Trophoblast cell (in vitro differentiated cells and primary cell): ENCODE measurements around the gene PADI2.
A peak's percentile ranks its signal among the peaks of the same experiment; 100 is the strongest.

ENCODE experiments used
- DNase-seq, 2 donors: peaks; one replicate each; pipeline ENCODE4 v3.0.0-alpha.2; 2016
- H2AFZ ChIP-seq: 2 replicates; pipeline ENCODE4 v1.6.1; 2013; ENCODE audit warnings: low read length, moderate library complexity, mild to moderate bottlenecking; ENCODE audit not compliant: insufficient read depth, poor library complexity
- H2AK5ac ChIP-seq: 2 replicates; pipeline ENCODE4 v1.6.1; 2013; ENCODE audit warnings: mild to moderate bottlenecking, low read length
- H2BK120ac ChIP-seq: 2 replicates; pipeline ENCODE4 v1.6.1; 2013; ENCODE audit warnings: low read length, mild to moderate bottlenecking, moderate library complexity; ENCODE audit not compliant: insufficient read depth, poor library complexity
- H2BK12ac ChIP-seq: 2 replicates; pipeline ENCODE4 v1.6.1; 2013; ENCODE audit warnings: mild to moderate bottlenecking, low read length, moderate library complexity
- H2BK5ac ChIP-seq: 2 replicates; pipeline ENCODE4 v1.6.1; 2013; ENCODE audit warnings: low read length, low read depth, moderate library complexity, mild to moderate bottlenecking; ENCODE audit not compliant: poor library complexity
- H3K14ac ChIP-seq: 2 replicates; pipeline ENCODE4 v1.6.1; 2013; ENCODE audit warnings: mild to moderate bottlenecking, low read length
- H3K18ac ChIP-seq: 2 replicates; pipeline ENCODE4 v1.6.1; 2013; ENCODE audit warnings: mild to moderate bottlenecking, low read length
- H3K23ac ChIP-seq: 2 replicates; pipeline ENCODE4 v1.6.1; 2013; ENCODE audit warnings: low read length
- H3K27ac ChIP-seq: 2 replicates; pipeline ENCODE4 v1.5.1; 2013; ENCODE audit warnings: low read depth, mild to moderate bottlenecking, inconsistent platforms, low read length, moderate library complexity
- H3K27me3 ChIP-seq: 2 replicates; pipeline ENCODE4 v1.6.1; 2013; ENCODE audit warnings: inconsistent platforms, mild to moderate bottlenecking, low read length, moderate library complexity; ENCODE audit not compliant: insufficient read depth
- H3K36me3 ChIP-seq, 2 experiments: 1 replicate in 1 of 2; 2 replicates in 1 of 2; pipeline ENCODE4 v1.6.1; 2013; ENCODE audit warnings: low read length in 2 of 2, mild to moderate bottlenecking in 2 of 2, moderate library complexity in 1 of 2; ENCODE audit not compliant: insufficient read depth in 2 of 2, control insufficient read depth in 1 of 2
- H3K4ac ChIP-seq: 2 replicates; pipeline ENCODE4 v1.6.1; 2013; ENCODE audit warnings: low read depth, mild to moderate bottlenecking, low read length, moderate library complexity
- H3K4me1 ChIP-seq, 2 experiments: 1 replicate in 1 of 2; 2 replicates in 1 of 2; pipeline ENCODE4 v1.6.1; 2013; ENCODE audit warnings: low read length in 2 of 2, mild to moderate bottlenecking in 2 of 2, moderate library complexity in 1 of 2; ENCODE audit not compliant: insufficient read depth in 2 of 2, control insufficient read depth in 1 of 2
- H3K4me2 ChIP-seq: 2 replicates; pipeline ENCODE4 v1.6.1; 2013; ENCODE audit warnings: inconsistent platforms, mild to moderate bottlenecking, low read length, moderate library complexity
- H3K4me3 ChIP-seq: 2 replicates; pipeline ENCODE4 v1.5.1; 2013; ENCODE audit warnings: mild to moderate bottlenecking, low read depth, low read length, inconsistent platforms
- H3K79me1 ChIP-seq: one replicate; pipeline ENCODE4 v1.6.1; 2013; ENCODE audit warnings: low read length
- H3K79me2 ChIP-seq: 2 replicates; pipeline ENCODE4 v1.6.1; 2013; ENCODE audit warnings: low read length, mild to moderate bottlenecking; ENCODE audit not compliant: control insufficient read depth, insufficient read depth, poor library complexity
- H3K9ac ChIP-seq: 2 replicates; pipeline ENCODE4 v1.6.1; 2013; ENCODE audit warnings: mild to moderate bottlenecking, low read length
- H3K9me3 ChIP-seq: 2 replicates; pipeline ENCODE4 v1.6.1; 2013; ENCODE audit warnings: low read depth, mild to moderate bottlenecking, control low read depth, inconsistent platforms, low read length; ENCODE audit not compliant: insufficient read depth
- H4K12ac ChIP-seq: 2 replicates; pipeline ENCODE4 v1.6.1; 2013; ENCODE audit warnings: low read depth, mild to moderate bottlenecking, low read length, moderate library complexity
- H4K8ac ChIP-seq: 2 replicates; pipeline ENCODE4 v1.6.1; 2013; ENCODE audit warnings: low read depth, mild to moderate bottlenecking, low read length, moderate library complexity
- H4K91ac ChIP-seq: one replicate; pipeline ENCODE4 v1.6.1; 2013; ENCODE audit warnings: low read depth, mild to moderate bottlenecking, low read length, moderate library complexity
- WGBS: extraction: QIAGEN DNeasy Blood & Tissue Kit; methylation state at CpG from one replicate; pipeline ENCODE4 v1.1.7; 2013; ENCODE audit warnings: missing lambda C conversion rate; ENCODE audit not compliant: insufficient read length, insufficient coverage; ENCODE audit errors: extremely low coverage; 5-methylcytosine and 5-hydroxymethylcytosine counted together

The PADI2 gene

DNA sequence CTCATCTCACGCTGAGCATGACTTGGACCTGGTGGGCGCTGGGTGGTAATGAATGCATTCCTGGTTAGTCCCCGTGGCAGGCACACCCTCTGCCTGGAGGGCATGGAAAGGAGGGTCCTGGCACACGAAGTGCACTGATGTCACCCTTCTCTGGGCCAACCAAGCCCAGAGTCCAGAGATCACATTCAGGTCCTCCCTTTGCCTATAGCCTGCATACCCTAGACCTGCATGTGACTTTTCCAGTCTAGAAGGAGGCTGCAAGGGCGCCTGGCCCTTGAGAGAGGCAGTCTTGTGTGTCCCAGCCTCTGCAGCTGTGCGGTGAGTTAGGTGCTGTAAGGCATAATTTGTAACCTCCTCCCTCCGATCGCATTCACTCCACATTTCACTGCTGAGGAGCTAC lies 22.1 kb downstream of the PADI2 start:
- Histone ChIP-seq H3K4ac (no peak overlapping the region), H3K79me2 (no peaks in the 10 kb centered on the region), H3K14ac (no peak overlapping the region), H2AFZ (no peak overlapping the region), H2BK120ac (no peak overlapping the region), H3K23ac (no peak overlapping the region), H2BK12ac (no peak overlapping the region), H4K8ac (no peak overlapping the region), H3K9ac (no peak overlapping the region), H3K79me1 (no peaks in the 10 kb centered on the region), H3K4me2 (no peak overlapping the region), H3K27me3 (no peaks in the 10 kb centered on the region), H3K18ac (no peak overlapping the region), H3K4me3 (peak overlapping the region; percentile 10), H2BK5ac (no peak overlapping the region), H4K12ac (no peak overlapping the region), H3K36me3 (no peaks in the 10 kb centered on the region), H3K4me1 (peaks cover 10 to 17% of the 10 kb centered on the region in 2 experiments), H4K91ac (no peak overlapping the region), H3K9me3 (no peaks in the 10 kb centered on the region), H2AK5ac (no peak overlapping the region), H3K27ac (no peak overlapping the region)
- peak; percentile 12 to 44 for DNase-seq
- WGBS: no CpG with 5 or more reads among the region's 8 CpGs

DNA sequence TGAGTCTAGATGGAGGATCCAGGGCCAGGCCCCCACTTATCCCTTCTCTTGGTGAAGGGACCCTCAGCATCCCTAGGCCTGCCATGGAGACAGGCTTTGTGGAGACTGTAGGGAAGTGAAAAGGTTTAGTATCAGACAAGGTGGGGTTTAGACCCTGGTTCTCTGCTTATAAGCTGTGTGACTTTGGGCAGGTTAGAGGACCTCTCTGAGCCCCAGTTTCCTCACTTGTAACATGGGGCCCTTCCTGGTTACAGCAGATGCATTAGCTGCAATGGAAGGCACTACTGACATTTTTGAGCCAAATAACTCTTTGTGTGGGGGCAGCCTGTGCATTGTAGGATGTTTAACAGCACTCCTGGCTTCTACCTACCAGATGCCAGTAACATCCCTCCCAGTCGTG lies 22.7 kb downstream of the PADI2 start:
- H3K9me3 ChIP-seq: no peaks in the 10 kb centered on the region
- no peak overlapping the region for H3K4me2 ChIP-seq
- no peak overlapping the region for H4K12ac ChIP-seq
- H3K27me3 ChIP-seq: no peaks in the 10 kb centered on the region
- H3K79me1 ChIP-seq: no peaks in the 10 kb centered on the region
- H3K9ac ChIP-seq: no peak overlapping the region
- no peak overlapping the region for H3K27ac ChIP-seq
- no peak overlapping the region for H4K91ac ChIP-seq
- no CpG with 5 or more reads among the region's 1 CpG for WGBS
- no peak overlapping the region for H3K4ac ChIP-seq
- H2BK120ac ChIP-seq: no peak overlapping the region
- no peak overlapping the region for H2AK5ac ChIP-seq
- peaks cover 10 to 17% of the 10 kb centered on the region in 2 experiments for H3K4me1 ChIP-seq
- no peak overlapping the region for H2AFZ ChIP-seq
- no peak for DNase-seq
- H3K36me3 ChIP-seq: no peaks in the 10 kb centered on the region
- H3K18ac ChIP-seq: no peak overlapping the region
- H3K23ac ChIP-seq: no peak overlapping the region
- H3K14ac ChIP-seq: no peak overlapping the region
- no peak overlapping the region for H3K4me3 ChIP-seq
- no peak overlapping the region for H2BK12ac ChIP-seq
- H4K8ac ChIP-seq: no peak overlapping the region
- H3K79me2 ChIP-seq: no peaks in the 10 kb centered on the region
- no peak overlapping the region for H2BK5ac ChIP-seq

DNA sequence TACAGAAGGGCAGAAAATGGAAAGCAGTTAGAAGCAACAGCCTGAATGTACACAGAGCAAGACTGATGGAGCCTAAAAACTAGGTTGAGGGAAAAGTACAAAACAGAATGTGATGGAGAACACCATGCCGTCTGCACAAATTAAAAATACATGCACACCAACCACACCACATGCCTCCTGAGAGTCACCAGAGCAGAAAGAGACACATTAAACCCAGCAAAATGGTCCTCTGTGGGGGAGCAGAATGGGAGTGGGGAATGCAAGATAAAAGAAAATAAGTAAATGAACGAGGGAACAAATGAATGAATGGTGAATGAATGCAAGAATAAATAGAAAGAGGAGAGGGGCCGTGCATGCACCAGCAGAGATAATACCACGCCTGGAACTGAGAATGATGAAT lies 24.1 kb downstream of the PADI2 start:
- Histone ChIP-seq H3K27ac (no peak overlapping the region), H3K4me3 (no peak overlapping the region), H3K18ac (no peak overlapping the region), H3K4ac (no peak overlapping the region), H2AK5ac (no peak overlapping the region), H2BK12ac (no peak overlapping the region), H3K23ac (no peak overlapping the region), H4K8ac (no peak overlapping the region), H3K4me2 (no peak overlapping the region), H3K79me1 (peaks cover 4% of the 10 kb centered on the region), H4K91ac (no peak overlapping the region), H3K79me2 (no peaks in the 10 kb centered on the region), H2BK120ac (no peak overlapping the region), H3K14ac (no peak overlapping the region), H3K9me3 (no peaks in the 10 kb centered on the region), H2AFZ (no peak overlapping the region), H2BK5ac (no peak overlapping the region), H3K27me3 (no peaks in the 10 kb centered on the region), H3K4me1 (peaks cover 25 to 30% of the 10 kb centered on the region in 2 experiments), H3K9ac (no peak overlapping the region), H3K36me3 (no peaks in the 10 kb centered on the region), H4K12ac (no peak overlapping the region)
- DNase-seq: no peak
- WGBS: no CpG with 5 or more reads among the region's 4 CpGs

DNA sequence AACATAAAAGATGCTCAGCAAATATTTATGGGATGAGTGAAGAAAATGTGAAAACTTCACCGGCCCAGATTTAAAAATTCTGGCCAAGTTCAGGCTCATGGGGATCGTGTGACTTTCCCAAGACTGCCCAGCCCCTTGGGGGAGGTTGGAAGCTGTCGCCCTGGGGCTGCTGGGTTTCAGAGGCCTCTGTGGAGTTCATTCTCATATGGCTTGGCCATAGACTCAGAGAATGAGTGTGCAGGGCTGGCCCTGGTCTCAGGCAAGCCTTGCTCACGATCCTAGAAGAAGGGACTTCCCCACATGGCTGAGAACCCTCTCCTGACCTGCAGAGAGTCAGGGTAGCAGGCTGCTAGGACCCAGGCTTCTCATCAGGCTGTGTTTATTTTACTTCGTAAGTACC lies 24.6 kb downstream of the PADI2 start:
- Histone ChIP-seq H3K27ac (no peak overlapping the region), H2BK12ac (no peak overlapping the region), H3K4me2 (no peak overlapping the region), H3K14ac (no peak overlapping the region), H3K79me2 (no peaks in the 10 kb centered on the region), H2BK5ac (no peak overlapping the region), H3K79me1 (peaks cover 6% of the 10 kb centered on the region), H3K18ac (no peak overlapping the region), H3K9ac (no peak overlapping the region), H3K36me3 (no peaks in the 10 kb centered on the region), H3K4me3 (no peak overlapping the region), H2AK5ac (no peak overlapping the region), H4K8ac (no peak overlapping the region), H3K27me3 (no peaks in the 10 kb centered on the region), H4K12ac (no peak overlapping the region), H3K4me1 (peaks cover 25 to 31% of the 10 kb centered on the region in 2 experiments), H3K9me3 (no peaks in the 10 kb centered on the region), H3K4ac (no peak overlapping the region), H2BK120ac (no peak overlapping the region), H3K23ac (no peak overlapping the region), H2AFZ (no peak overlapping the region), H4K91ac (no peak overlapping the region)
- DNase-seq: no peak
- no CpG with 5 or more reads among the region's 5 CpGs for WGBS
